ENCODE results near the gene CDAN1. TPM values are rescaled to one million over a fixed set of nuclear protein-coding genes. Genes with fewer than 3 reads are reported as not detected.

CDAN1 gene
- total RNA-seq, 1 donor from 2014 or later, result 9.1 TPM

DNA sequence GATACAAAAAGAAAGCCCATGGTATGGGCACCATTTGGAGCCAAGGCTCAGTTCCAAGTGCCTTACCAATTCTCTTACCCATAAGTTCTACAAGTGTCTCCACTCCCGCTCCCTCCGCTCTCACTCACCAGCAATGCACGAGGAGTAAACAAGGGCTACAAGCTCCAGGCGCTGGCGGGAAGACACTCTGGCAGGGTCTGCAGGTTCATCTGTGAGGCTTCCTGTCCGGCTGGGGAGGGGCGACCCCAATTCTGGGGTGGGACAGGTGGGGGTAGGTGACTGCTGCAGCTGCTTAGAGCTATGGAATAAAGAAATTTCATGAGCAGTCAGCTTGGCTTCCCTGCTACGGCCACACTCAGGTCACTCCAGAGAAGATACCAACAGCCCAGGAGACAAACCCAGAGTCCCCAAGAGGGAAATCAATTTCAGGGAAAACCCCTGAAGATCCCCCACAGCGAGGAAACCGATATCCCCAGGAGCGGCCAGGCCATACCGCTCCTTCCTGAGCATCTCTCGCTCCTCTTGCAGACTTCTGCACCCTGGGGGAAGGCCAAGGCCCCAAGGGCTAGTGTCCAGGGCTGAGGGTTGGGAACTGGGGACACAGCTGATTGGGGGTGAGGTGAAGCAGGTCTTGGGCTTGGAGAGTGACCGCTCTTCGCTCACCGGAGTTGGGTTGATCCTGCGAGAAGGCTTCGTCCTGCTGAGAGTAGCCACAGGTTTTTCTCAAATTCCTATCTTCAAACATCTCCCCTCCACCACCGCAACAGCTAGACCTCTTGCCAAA lies 1.4 kb downstream of the CDAN1 start:
- DNase-seq (ENCODE audit: low spot score), result no peak

DNA sequence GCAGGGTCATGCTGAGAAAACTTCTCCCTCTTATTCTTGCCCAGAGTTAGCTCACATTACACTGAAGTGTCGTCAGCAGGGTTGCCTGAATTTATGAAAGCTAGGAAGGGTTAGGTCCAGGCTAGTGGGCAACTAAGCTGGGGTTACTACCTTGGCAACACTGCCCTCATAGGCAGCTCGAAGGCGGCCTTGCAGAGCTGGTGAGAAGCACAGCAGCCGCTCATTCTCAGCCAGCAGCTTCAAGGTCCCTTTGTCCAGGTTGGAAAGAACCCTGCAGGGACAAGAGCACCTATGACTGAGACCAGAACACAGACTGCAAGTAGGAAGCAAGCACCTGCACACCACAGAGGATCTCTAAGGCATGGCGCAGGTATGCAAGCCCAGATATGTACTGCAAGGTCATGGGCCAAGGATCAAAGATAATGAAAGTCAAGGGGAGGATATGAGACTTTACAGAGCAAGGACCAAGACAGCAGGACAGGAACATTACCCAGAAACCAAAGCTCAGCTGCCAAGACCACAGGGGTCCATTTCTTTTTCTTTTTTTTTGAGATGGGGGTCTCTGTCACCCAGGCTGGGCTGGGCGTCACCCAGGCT lies 2.8 kb downstream of the CDAN1 start:
- no peak for DNase-seq (ENCODE audit: low spot score)

DNA sequence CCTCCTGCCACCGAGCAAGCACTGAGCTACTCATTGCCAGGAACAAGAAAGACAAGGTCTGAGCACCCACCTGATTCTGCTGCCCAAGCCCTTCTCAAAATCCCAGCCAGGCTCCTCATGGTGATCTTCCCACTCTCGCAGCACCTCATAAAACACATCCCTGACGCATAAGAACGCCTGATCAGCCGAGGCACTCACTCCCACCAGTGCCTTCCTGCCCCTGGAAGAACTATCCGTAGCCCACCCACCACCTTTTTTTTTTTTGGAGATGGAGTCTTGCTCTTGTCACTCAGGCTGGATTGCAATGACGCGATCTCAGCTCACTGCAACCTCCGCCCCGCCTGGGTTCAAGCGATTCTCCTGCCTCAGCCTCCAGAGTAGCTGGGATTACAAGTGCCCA lies 3.9 kb downstream of the CDAN1 start:
- DNase-seq (ENCODE audit: low spot score), result no peak

DNA sequence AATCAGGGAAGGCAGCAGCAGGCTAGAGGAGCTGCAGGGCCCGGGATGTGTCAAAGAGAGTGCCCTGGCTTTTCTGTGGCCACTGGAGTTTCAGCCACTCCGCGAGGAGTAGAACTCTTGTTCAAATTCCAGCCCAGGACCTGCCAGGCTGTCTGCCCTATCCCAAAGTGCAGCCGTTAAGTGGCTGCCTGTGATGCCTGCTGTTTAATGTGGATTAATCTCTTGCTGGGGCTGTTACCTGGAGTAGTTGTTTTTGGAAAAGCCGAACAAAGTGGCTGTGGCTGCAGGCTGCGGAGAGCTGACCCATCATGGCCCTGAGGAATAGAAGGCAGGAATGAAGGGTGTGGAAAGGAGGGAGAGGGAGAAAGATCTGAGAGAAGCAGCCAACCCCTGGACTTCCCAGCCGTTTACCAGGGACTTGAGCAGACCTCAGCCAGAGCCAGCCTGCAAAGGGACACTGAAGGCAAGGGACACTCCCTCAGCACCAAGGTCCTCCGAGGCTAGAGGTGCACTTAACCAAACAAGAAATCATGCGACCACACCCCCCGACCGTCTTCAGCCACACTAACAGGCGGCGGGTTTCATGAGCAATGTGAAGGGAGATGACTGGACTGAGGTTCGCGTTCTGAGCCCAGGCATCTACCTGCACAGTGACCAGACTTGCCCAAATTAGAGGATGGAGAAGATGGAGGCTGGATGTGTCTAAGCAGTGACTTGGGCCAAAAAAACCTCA lies 4.7 kb downstream of the CDAN1 start:
- peak; percentile 69 for DNase-seq (ENCODE audit: low spot score)

DNA sequence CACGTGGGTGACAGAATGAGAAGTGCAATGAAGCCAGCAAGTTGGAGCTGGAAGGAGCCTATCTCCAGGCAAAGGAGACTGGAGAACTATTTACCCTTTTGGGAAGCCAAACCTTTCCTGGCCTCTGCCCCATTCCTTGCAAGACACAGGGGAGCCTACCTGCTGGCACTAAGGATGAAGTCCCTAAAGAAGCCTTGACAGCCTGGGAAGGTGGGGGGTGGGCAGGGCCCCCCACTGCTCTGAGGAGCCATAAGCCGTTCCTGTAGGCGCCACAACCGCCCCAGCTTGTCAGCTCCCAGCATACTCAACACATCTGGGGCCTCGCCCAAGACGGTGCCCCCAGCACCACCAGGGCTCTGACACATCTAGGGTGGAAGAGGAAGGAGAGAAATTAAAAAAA lies 5.5 kb downstream of the CDAN1 start:
- DNase-seq (ENCODE audit: low spot score), result no peak

DNA sequence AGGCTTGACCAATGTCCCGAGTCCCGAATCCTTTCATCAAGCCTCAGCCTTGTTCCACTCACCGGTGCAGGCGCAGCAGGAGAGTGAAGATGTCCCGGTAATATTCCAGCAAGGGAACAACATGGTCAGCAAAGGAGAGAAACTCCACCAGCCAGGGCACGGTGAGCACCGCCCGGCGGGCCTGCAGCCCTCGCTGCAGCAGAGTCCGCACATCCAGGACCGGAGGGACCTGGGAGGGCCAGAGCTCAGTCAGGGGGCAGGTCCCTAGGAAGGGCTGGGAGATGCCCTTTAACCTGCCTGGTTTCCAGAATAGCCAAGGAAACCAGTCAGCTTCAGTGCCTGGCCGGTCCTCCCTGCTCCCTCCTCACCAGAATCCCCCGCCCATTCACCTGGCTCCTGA lies 6.4 kb downstream of the CDAN1 start:
- no peak for DNase-seq (ENCODE audit: low spot score)

DNA sequence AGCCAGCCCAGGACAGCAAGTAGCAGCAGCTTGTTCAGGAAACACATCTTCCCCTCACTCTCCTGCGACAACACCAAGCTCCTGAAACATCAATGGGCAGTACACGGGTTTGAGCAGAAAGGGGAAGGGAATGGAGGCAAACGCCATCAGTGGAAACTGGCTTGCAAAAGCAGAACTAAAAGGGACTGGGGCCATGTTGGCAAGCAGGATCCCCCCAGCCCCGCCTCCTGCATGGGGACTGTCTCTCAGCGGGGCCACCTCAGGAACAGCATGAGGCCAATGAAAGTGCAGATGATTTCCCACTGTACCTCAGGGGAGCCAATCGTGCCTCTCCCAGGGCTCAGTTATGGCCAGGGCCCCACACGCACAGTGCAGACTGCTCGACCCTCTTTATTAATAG lies 6.8 kb downstream of the CDAN1 start:
- no peak for DNase-seq (ENCODE audit: low spot score)

DNA sequence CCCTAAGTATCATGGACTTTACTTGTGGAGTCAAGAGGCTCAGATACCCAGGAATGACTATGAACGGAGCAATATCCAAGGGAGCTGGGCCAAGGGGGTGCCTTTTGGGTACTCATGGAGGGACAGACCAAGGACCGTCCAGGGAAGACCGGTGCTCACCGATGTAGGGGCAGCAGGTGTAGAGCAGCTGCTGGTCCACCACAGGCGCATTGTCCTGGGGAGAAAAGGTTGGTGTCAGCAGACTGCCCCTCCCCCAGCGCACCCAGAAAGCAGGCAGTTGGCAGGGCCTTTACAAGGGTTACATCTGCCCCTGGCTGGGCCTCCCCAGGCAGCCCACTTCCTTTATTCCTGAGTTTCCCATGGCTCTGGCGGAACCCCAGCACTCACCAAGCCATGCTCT lies 7.5 kb downstream of the CDAN1 start:
- no peak for DNase-seq (ENCODE audit: low spot score)

DNA sequence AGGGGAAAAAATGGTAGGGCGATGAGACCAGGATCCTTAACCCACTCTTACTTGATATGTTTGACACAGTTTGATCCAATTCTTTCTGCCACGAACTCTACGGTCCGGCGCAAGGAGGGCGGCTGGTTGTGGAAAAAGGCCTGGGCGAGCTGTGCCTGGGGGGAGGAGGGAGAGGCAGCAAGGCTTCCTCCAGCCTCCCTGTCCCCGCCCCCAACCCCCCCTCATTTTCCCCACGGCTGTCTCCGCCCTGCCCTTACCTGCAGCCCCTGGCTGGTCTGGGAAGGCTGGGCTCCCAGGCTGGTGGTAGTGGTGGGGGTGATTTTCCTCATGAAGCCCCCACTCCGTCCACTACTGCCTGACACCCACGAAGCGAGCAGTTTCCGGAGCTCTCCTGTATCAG lies 8.0 kb downstream of the CDAN1 start:
- DNase-seq (ENCODE audit: low spot score), result no peak

DNA sequence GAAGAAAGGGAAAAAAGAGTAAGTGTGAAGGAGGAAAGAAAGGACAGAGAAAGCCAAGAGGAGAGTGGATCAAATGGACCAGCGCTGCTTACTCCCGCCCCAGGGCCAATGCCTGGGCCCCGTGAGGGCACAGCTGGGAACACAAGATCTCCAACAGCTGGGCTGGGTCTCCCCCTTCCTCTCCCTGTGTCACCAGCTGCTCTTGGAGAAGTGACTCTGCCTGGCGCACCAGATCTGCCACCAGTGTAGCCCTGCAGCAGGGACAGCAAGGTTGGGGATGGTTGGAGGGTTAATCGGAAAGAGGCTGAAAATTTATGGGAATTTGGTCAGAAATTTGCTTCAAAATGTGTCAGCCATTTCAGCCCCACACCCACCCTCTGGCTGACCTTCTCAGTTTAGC lies 8.4 kb downstream of the CDAN1 start:
- no peak for DNase-seq (ENCODE audit: low spot score)

DNA sequence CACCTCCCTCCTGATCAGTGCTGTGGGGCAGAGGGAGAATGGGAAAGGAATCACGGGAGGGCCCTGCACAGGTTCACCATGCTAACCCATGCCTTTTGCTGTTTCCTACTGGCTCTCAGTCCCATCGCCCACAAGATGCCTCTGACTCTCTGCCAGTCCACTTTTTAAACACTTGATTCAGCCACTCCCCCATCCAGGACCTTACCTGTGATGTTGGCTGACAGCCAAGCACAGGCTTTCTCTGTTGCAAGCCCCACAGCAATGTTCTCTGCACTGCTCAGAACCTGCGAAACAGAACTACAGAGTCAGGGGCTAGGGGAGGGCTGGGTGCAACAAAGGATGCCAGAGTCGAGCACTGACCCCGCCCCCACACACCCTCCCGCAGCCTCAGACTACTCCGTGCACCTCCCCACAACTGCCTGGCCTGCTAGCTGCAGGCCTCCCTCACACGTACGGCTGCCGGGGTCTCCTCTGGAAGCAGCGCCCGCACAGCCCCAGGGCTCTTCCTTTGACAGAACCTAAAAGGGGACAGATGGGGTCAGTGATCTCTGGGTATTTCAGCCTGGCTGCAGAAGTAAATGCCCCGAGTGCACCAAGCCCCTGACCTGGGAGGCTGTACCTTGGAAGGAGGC lies 9.1 kb downstream of the CDAN1 start:
- DNase-seq (ENCODE audit: low spot score), result no peak

DNA sequence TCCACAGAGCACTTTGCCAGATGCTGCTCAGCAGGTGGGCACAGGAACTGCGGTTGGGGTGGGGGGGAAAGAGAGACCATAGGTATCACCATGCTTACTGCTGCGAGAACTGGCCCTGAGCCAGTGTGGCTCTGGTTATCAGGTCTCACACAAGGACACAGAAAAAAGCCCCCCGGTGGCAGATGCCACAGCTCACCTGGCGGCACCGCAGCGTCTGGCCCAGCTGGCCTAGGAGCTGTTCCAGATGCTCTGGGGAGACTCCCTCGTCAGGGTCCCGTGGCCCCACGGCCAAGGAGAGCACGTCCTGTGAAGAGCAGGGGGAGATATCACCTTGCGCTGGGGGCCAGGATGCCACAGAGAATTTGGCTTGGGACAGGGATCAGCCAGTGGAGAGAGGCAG lies 10.8 kb downstream of the CDAN1 start:
- no peak for DNase-seq (ENCODE audit: low spot score)

DNA sequence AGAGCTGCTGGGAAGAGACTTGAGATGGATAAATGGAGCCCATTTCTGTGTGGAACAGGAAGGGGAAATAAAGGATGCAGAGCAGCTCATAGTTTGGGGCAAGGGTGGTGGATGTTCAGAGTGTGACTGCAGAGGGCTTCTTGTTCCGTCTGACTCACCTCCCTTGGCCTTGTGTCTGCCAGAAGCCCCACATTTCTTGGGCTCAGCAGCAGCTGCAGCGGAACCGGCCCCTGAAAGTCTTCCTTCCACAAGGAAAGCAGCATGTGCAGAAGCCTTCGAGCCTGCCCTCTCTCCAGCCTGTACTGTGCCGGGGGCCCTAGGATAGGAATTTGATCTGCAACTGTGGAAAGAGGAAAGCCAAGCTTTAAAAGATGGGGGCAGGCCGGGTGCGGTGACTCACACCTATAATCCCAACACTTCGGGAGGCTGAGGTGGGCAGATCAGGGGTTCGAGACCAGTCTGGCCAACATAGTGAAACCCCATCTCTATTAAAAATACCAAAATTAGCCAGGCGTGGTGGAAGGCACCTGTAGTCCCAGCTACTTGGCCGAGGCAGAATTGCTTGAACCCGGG lies 11.5 kb downstream of the CDAN1 start:
- DNase-seq (ENCODE audit: low spot score), result no peak

DNA sequence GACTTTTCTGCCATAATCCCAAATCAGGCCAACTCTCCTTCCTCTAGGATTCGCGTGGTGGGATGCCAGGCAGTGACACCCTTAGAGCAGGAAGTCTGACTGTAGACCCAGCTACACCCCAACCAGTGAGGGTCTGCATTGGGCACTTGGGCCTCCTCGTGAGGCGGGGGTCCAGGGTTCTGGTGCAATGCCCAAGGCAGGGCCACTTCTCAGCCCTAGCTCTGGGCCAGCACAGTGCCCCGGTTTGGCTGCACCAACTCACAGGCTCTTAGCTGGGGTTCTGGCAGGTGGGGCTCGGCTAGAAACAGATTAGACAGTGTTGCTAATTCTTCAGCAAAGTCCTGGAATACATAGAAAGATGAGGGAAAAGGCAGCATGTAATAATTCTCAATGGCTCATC lies 12.7 kb downstream of the CDAN1 start:
- no peak for DNase-seq (ENCODE audit: low spot score)

DNA sequence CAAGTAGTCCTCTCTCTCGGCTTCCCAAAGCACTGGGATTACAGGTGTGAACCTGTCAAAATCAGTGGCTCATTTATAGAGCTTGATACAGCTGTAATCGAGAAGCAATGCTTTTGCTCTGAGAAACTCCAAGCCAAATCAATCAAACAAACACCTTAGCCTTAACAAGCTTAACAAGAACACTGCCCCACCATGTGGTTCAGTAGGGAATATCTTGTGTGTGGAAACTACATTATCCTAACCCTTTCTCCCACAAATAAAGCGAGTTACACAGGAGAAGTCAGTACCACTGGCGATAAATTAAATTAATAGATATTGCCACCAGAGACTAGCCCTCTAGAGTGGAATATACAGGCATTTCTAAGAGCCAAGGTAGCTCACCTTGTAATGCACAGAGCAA lies 13.9 kb downstream of the CDAN1 start:
- no peak for DNase-seq (ENCODE audit: low spot score)

DNA sequence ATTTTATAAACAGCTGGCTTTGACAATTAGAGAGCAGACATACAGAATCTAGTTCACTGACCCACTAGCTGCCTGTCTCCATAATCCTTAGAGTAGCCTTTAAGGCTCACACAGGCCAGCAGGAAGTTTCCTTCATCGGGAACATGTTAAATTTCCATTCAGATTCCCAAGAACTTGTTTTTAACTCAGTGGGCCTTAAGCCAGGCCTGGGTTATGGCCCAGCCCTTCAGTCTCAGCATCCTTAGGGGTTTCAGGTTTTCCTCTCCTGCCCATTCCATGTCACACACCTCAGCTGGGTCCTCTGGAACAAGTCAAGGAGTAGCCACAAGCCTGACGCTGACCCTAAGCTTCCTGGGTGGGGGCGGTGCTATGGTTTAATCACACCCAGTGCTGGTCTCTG lies 15.0 kb downstream of the CDAN1 start:
- no peak for DNase-seq (ENCODE audit: low spot score)

DNA sequence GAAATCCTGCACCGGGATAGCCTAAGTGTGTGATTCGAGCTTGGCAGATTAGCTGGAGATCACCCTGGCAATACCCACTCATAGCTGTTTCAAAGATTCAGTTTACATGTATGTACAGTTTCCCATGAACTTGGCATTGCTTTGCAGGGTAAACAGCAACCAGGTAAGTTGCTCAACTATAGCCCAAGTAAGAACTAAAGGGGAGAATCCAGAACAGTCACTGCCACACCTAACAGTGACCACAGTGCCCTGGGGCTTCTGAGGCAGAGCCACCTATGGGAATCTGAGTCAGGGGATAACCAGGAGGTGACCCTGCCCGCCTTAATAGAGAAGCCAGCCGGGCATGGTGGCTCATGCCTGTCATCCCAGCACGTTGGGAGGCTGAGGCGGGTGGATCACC lies 15.9 kb downstream of the CDAN1 start:
- DNase-seq (ENCODE audit: low spot score), result no peak

DNA sequence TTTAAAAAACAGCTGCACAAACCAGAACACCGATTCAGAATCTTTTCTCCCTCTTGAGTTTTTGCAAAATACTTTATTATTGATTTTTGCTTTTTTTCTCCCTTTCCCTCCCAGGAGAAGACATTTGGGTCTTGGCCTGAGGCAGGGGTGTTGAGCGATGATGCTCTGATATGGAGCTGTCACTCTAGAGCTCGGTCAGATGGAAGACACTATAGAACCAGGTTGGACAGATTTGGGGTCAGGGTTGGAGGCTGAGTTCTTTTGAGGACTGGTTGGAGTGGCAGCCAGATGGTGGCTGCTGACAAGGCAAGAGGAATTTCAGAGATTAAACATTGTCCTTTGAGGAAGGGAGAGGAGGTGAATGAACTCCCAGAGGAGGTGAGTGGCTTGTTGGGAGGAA lies 16.9 kb downstream of the CDAN1 start:
- DNase-seq (ENCODE audit: low spot score), result no peak

DNA sequence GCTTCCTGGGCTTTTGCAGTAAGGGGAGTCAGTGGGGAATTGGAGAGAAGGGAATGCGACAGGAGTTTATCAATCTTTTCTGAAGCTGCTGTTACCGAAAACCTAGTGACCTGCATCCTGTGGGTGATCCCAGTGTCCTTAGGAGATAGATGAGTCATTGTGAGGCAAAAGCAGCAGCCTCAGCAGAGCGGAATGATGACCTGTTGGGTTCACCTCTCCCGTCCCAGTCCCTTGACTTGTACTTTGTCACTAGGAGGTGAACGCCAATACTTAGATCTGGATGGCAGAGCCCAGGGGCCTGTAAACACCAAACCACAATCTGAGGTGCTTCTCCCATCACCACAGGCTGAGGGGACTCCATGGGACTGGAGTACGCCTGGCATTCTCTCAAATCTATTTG lies 17.9 kb downstream of the CDAN1 start:
- no peak for DNase-seq (ENCODE audit: low spot score)

DNA sequence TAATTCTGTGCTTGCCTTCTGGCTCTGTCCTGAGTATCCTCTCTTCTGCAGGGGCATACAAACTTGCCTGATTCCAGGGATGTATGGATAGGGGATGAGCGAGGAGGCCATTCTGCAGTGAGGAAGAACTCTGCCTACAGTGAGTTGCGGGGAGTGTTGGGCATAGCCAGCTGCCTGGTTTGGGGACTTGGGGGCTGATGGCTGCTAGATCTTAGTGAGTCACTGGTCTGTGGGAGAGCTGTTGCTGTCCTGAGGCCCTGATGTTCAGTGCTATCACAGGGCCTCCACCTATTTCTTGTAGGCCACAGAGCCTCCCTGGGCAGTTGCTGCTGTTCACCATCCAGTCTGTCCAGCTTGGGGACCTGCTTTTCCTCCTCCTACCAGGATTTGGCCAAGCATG lies 20.3 kb downstream of the CDAN1 start:
- no peak for DNase-seq (ENCODE audit: low spot score)

DNA sequence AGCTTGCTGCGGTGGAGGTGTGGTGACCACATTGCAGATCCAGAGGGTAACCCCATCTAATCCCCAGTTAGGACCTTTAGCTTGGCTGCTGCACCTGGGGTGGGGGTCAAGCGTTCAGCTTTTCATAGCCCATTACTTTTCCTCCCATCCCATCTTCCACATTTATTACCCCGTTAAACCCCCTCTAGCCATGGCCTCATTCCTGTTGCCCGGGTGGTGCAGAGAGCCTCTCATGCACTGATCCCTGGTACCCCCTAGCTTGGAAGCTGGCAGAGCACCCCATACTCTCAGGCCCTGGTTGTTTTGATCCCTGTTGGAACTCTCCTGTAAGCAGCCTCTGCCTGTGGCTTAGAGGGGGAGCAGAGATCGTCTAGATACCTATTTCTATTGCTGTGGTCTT lies 20.8 kb downstream of the CDAN1 start:
- DNase-seq (ENCODE audit: low spot score), result no peak

DNA sequence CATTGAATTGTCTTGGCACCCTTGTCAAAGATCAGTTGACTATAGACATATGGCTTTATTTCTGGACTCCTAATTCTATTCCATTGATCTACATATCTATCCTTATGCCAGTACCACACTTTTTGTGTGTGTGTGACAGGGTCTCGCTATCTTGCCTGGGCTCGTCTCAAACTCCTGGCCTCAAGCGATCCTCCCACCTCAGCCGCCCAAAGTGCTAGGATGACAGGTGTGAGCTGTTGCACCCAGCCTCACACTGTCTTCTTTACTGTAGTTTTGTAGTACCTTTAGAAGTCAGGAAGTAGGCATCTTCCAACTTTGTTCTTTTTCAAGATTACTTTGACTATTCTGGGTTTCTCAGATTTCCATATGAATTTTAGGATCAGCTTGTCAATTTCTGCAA lies 24.3 kb downstream of the CDAN1 start:
- DNase-seq (ENCODE audit: low spot score), result no peak
